GM19395 (cell line): Measurements from ENCODE around the gene TREX2.

Source experiments
- ATAC-seq: cut with Tn5 transposase; IDR thresholded peaks from one replicate; pipeline ENCODE4 v1.9.1; 2021; ENCODE audit warnings: mild to moderate bottlenecking, moderate library complexity; ENCODE audit not compliant: unreplicated experiment

The TREX2 gene

DNA sequence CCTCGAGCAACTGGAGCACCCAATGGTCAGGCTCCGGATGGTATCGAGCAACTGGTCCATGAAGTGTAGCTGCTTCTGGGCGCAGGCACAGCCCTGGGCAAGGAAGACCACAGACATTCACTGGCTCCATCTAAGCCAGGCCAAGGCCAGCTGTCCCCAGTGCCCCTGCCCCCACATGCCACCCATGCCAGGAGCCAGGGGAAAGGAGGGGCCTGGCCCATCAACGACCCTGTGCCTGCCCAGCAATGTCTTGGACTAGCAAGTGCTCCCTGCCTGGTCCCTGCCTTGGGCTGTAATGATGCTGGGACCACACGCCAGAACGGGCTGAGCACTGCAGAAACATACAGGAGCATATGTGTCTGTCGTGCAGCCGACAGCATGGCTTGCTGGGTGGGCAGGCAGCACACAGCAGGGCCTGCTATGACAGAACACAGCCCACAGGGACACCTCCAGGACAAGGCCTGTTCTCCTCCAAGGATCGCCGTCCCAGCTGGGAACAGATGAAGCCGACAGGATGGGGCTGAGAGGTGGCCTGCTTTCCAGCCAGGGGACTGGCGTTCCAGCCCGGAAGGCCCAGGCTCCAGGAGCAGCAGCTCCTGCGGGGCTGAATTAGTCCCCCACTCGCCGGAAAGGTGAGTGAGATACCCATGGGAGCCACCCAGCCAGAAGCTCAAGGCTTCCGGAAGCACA is 11.4 kb upstream of the TREX2 start:
- no peak for ATAC-seq

DNA sequence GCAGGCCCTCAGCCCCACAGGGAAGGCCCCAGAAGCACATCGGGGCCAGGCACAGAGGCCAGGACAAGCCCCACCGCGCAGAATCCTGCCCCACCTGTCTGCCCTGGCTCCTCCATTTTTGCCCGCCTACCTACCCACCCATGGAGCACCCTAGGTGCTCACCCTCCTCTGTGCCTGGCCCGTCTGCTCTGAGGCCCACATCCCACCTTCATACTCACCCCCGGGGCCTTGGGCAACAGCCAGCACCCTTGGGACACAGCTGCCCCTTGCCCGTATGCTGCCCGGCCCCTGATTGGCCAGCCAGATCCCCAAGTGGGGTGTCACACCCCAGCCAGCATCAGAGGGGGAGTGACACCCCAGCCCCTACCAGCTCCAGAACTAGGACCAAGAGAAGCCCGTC is 10.8 kb upstream of the TREX2 start:
- no peak for ATAC-seq

DNA sequence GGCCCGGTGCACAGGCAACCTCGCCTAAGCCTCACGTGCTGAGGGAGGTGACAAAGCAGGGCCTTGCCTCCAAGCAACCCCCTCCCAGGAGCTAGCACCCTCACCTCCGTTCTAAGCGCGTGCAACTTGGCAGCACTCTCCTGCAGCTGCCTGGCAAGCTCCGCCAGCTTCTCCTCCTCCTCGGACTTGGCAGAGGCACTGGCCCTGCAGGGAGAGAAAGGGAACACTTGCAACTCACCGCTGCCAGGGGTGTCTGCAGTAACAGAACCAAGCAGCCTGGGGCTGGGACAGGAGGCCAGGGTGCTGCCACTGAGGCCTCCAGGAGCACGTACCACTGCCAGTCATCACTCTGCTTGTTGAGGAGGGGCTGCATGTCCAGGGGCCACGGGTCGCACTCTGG is 10.3 kb upstream of the TREX2 start:
- no peak for ATAC-seq

DNA sequence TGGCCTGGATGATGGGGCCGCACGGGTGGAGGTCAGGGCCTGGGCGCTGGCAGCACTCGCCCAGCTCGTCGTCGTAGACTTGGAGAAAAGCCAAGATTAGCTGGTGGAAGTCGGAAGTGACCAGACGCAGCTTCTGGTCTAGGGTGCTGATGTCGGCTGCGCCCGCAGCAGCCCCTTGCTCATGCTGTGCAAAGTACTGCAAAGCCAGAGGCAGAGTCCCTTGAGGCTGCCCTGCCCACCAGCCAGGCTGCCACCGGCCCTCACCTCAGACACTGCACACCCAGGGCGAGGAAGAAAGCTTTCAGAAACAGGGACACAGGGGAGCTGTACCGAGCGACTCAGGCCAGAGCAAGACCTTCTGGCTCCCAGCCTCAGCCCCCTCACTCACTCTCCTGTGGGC is 9.7 kb upstream of the TREX2 start:
- no peak for ATAC-seq

GRCh38 chrX:153454901-153455550 is 9.2 kb upstream of the TREX2 start:
- no peak for ATAC-seq

- no peak for ATAC-seq
Observed at GRCh38 chrX:153450949-153451277, 5.1 kb upstream of the TREX2 start.

GRCh38 chrX:153450114-153450948 is 4.5 kb upstream of the TREX2 start:
- ATAC-seq: no peak

- no peak for ATAC-seq
Observed at GRCh38 chrX:153449368-153450113, 3.7 kb upstream of the TREX2 start.

DNA sequence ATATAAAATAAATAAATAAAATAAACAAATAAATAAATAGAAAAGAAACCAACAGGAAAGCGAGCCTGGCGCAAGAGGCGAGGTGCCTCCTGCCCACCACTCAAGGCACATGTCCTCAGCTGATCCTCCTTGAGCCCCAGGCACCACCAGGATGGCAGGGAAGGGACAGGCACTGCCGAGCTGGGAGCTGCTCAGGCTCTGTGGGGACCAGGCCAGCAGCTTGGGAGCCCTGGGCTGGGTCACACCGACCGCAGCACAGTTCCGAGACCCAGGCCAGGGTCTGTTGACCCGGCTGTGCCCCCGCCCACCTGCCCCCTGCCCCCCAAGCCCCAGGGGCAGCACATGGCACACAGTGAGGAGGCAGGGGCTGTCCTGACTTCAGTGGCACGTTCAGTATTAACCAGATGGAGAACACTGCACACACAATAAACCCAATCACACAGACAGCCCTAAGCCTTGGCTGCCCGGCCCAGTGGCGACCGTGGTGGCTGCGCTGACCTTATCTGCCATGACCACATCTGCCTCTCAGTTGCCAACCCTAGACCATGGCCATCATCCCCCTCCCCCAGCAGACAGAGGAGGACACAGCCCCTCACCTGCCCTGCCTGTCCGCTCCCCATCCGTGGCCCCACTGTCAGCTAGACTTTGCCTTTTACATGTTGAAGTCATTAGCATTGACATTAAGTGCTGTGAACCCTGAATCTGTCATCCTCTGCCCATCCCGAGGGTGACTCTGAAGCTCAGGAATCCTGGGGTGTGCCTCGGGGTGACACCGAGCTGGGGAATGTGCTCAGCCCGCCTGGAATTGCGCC is 2.9 kb upstream of the TREX2 start:
- no peak for ATAC-seq

GRCh38 chrX:153447581-153447960 is 1.7 kb upstream of the TREX2 start:
- ATAC-seq: no peak

GRCh38 chrX:153446950-153447580 is 1.2 kb upstream of the TREX2 start:
- ATAC-seq: no peak

DNA sequence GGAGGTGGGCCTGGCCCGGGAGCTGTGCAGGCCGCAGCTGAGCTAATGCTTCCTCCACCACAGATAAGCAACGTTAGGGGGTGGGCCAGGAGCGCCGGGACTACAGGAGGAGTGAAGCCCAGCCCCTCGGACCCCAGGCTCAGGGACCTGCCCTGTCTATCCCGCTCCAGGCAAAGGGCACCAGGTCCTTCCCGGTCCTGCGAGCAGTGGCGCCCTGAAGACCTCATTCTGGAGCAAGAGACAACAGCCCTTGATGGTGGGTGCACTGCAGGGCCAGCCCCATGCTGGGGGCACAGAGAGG is 730 bp upstream of the TREX2 start:
- no peak for ATAC-seq

DNA sequence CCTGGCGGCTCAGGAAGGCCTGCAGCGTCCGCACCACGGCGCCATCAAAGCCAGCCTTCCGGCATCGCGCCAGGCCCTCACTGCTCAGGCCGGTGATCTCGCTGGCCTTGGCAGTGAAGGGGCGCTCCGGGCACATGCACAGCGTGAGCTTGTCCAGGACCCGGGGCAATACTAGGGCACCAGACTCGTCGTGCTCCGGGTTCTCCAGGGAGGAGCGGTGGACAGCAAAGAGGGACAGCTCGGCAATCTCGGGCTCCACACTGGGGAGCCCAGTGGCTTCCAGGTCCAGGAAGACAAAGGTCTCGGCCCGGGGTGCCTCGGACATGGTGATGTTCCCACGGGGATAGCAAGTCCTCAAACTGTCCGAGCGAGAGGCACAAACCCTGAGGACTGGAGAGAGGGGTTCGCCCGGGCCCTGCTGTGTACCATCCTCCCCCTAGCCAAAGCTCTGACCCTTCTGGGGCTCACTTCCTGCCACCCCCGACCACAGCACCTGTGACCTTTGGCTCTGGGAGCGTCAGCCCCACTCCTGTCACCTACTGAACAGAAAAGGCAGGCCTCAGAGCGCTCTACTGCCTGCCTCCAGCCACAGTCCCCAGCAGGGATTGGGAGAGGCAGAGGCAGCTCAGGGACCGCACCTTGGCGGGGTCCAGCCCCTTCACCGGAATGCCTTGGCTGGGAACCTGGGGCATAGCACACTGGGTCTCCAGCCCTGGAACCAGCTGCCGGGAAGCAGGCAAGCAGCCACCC is 575 bp downstream of the TREX2 start:
- ATAC-seq: no peak

DNA sequence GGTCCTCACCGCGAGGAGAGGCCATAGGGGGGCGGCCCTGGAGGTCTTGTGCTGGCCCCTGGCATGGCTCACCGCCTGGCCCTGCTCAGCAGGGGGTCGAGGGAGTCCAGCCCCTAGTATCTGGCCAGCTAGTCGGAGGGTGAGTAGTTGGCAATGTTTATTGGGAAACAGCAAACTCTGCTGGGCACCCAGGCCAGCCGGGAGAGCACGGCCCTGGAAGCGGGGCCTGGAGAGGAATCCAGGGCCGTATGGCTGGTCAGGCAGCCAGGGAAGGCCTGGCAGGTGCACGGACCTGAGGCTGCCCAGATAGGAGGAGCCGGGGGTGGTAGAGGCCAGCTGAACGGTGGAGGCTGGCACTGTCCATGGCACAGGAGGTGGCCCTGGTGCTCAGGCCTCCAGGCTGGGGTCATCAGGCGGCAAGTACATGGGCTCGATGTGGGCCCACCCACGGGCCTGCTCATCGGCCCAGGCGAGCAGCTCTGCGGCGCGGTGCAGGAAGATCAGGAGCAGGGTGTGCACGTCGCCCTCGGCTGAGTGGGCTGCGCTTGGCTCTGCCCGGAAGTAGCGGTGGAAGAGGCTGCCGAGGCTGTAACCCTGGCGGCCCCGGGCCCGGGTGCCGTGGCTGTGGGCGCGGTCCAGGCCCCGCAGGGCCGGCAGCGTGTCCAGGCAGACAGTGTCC is 1.4 kb downstream of the TREX2 start:
- ATAC-seq: no peak

DNA sequence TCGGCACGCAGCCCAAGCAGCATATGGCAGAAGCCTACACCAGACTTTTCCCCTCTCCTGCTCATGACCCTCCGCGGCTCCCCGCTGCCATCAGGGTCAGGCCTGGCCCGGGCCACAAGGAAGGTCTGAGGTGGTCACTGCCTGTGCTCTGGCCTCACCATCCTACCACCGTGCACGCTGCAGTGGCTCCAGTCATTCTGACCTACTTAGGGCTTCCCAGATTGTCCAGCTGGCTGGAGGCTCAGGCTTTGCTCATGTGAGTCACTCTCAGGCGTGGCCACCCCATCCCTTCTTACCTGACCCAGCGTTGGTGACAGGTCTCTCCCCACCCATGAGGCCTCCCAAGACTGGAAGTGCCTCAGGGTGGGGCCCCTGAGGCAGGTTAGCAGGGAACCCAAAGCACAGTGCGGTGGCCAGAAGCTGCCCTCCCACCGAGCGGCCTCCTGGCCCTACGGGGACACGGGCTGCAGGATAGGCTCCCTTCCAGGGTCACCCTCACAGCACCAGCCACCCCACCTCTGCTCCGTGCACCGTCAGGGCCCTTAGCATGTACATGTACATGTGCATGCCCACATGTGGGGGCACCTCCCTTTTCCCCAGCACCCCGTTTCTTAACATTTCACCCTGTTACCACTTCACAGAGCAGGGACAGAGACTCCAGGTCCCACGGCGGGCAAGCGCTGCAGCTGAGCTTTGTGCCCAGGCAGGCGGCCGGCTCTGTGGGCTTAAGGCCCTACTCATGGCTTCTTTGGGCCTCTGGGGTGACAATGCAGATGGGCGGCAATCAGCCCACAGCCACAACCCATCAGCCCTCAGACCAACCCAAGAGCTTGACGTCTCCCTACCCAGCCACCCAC is 2.2 kb downstream of the TREX2 start:
- ATAC-seq: no peak

DNA sequence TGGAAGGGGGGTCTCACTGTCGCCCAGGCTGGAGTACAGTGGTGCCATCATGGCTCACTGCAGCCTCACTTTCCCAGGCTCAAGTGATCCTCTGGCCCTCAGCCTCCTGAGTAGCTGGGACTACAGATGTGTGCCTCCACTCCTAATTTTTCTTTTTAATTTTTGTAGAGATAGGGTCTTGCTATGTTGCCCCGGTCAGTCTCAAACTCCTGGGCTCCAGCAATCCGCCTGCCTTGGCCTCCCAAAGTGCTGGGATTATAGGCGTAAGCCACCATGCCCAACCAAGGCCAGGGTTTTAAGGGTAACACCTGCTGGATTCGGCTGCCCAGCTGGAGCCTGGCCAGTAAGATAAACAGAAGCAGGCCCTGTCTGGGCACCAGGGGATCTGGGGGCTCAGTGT is 3.4 kb downstream of the TREX2 start:
- ATAC-seq: no peak

- no peak for ATAC-seq
Observed at GRCh38 chrX:153441981-153442380, 3.9 kb downstream of the TREX2 start.

- no peak for ATAC-seq
Observed at GRCh38 chrX:153441296-153441695, 4.6 kb downstream of the TREX2 start.
